Gastrocnemius medialis (tissue), 4 donors: Measurements from ENCODE around the gene CELF4. TPM values are rescaled to one million over a fixed set of nuclear protein-coding genes. Genes with fewer than 3 reads are reported as not detected.

Experiments
- ATAC-seq, 2 donors: fragments of 150-250 bp; one replicate each; pipeline ENCODE4 v1.9.1; 2016
- DNase-seq, 2 donors: peaks; one replicate each; pipeline ENCODE4 v3.0.0-alpha.2; 2019
- H3K27ac ChIP-seq, 4 donors: fragments of 200-600 bp; sonication (generic); 1 replicate in 1 of 4; 2 replicates in 3 of 4; pipeline ENCODE4 v1.5.1; 2016 to 2018; ENCODE audit warnings: mild to moderate bottlenecking in 2 of 4, moderate library complexity in 1 of 4
- H3K27me3 ChIP-seq, 3 donors: fragments of 200-600 bp; sonication (generic) in 2 of 3; 1 replicate in 1 of 3; 2 replicates in 2 of 3; pipeline versions ENCODE4 v1.5.1 to v1.6.0; 2016 to 2019; ENCODE audit warnings: mild to moderate bottlenecking in 1 of 3, moderate library complexity in 1 of 3
- H3K36me3 ChIP-seq, 2 donors: fragments of 200-600 bp; sonication (generic) in 1 of 2; one replicate each; pipeline ENCODE4 v1.5.1; 2017 to 2018
- H3K4me1 ChIP-seq, 2 donors: fragments of 200-600 bp; sonication (generic) in 1 of 2; one replicate each; pipeline ENCODE4 v1.5.1; 2016 to 2017; ENCODE audit warnings: mild to moderate bottlenecking in 2 of 2
- H3K4me3 ChIP-seq, 4 donors: fragments of 200-600 bp; sonication (generic) in 3 of 4; 1 replicate in 1 of 4; 2 replicates in 3 of 4; pipeline ENCODE4 v1.5.1; 2016 to 2019; ENCODE audit warnings: mild to moderate bottlenecking in 2 of 4
- H3K9me3 ChIP-seq, 3 donors: fragments of 200-600 bp; sonication (generic) in 2 of 3; 1 replicate in 1 of 3; 2 replicates in 2 of 3; pipeline ENCODE4 v1.5.1; 2016 to 2019
- CTCF ChIP-seq, 5 experiments: fragments of 450-650 bp in 3 of 5; fragments of 200-600 bp in 2 of 5; sonication (generic) in 2 of 5; IDR thresholded peaks in 4 of 5; conservative IDR thresholded peaks in 1 of 5; 1 replicate in 4 of 5; 2 replicates in 1 of 5; pipeline ENCODE4 v1.5.1; 2016 to 2019; ENCODE audit warnings: antibody characterized with exemption in 5 of 5, mild to moderate bottlenecking in 3 of 5, moderate library complexity in 3 of 5
- POLR2A ChIP-seq, 2 donors: fragments of 450-650 bp; IDR thresholded peaks; one replicate each; pipeline ENCODE4 v1.6.1; 2017; ENCODE audit warnings: antibody characterized with exemption in 2 of 2, mild to moderate bottlenecking in 2 of 2, moderate library complexity in 2 of 2
- in situ Hi-C, 4 donors: fragments of 200-750 bp; cut with MboI; loops; one replicate each; pipeline versions ENCODE4 v1.15.0 to v1.8.0; 2017; ENCODE audit warnings: low sequenced_read_pairs in 4 of 4
- intact Hi-C: fragments of 100-400 bp; cut with DNase I; formaldehyde crosslinking; loops from one replicate; pipeline ENCODE4 v1.15.1; 2023; ENCODE audit warnings: low total_unique reads
- total RNA-seq, 4 donors: library from RNA; depleted of rRNA; stranded (reverse); fragments of >200 nt; gene quantifications; one replicate each; pipeline versions ENCODE4 v1.1.0 to v1.2.3, GENCODE V29; 2016

CELF4 gene
- total RNA-seq, 4 donors from 2014 or later: not detected

- ATAC-seq: no peak
These were observed 249.7 kb downstream of the CELF4 start for GRCh38 chr18:37315935-37316334.

GRCh38 chr18:37314534-37314933 lies 251.1 kb downstream of the CELF4 start:
- Histone ChIP-seq H3K9me3 (no peaks in the 10 kb centered on the region), H3K27ac (no peak overlapping the region), H3K36me3 (no peaks in the 10 kb centered on the region), H3K4me3 (no peak overlapping the region), H3K4me1 (no peaks in the 10 kb centered on the region), H3K27me3 (no peaks in the 10 kb centered on the region)
- in situ Hi-C loops (no loop called here), intact Hi-C loops (no loop called here)
- DNase-seq: no peak
- no peak for ATAC-seq
- TF ChIP-seq CTCF (IDR thresholded peaks at IDR 0.05 in 4 of 5, conservative IDR thresholded peaks at IDR 0.05 in 1 of 5): no peak
- no peak for TF ChIP-seq POLR2A (IDR thresholded peaks at IDR 0.05)

More at GRCh38 chr18:37315935-37316334, 249.7 kb downstream of the CELF4 start:
- Histone ChIP-seq H3K27me3 (peaks cover 0 to 2% (median 0%) of the 10 kb centered on the region in 3 donors), H3K4me3 (no peak overlapping the region), H3K9me3 (no peaks in the 10 kb centered on the region), H3K4me1 (no peaks in the 10 kb centered on the region), H3K36me3 (no peaks in the 10 kb centered on the region), H3K27ac (no peak overlapping the region)
- TF ChIP-seq POLR2A (IDR thresholded peaks at IDR 0.05) (no peak), CTCF (IDR thresholded peaks at IDR 0.05 in 4 of 5, conservative IDR thresholded peaks at IDR 0.05 in 1 of 5) (no peak)
- in situ Hi-C loops (no loop called here), intact Hi-C loops (no loop called here)
- no peak for DNase-seq

- TF ChIP-seq POLR2A (IDR thresholded peaks at IDR 0.05) (no peak), CTCF (IDR thresholded peaks at IDR 0.05 in 4 of 5, conservative IDR thresholded peaks at IDR 0.05 in 1 of 5) (no peak)
- DNase-seq: no peak
These were observed 252.0 kb downstream of the CELF4 start for GRCh38 chr18:37313624-37314023.

GRCh38 chr18:37309861-37310260 lies 255.7 kb downstream of the CELF4 start:
- in situ Hi-C loops (no loop called here), intact Hi-C loops (no loop called here)
- ATAC-seq (no peak), DNase-seq (no peak)
- Histone ChIP-seq H3K27me3 (no peaks in the 10 kb centered on the region), H3K4me3 (no peak overlapping the region), H3K4me1 (no peaks in the 10 kb centered on the region), H3K9me3 (no peaks in the 10 kb centered on the region), H3K36me3 (no peaks in the 10 kb centered on the region), H3K27ac (no peak overlapping the region)
- no peak for TF ChIP-seq POLR2A (IDR thresholded peaks at IDR 0.05)
- TF ChIP-seq CTCF (IDR thresholded peaks at IDR 0.05 in 4 of 5, conservative IDR thresholded peaks at IDR 0.05 in 1 of 5): no peak

More at GRCh38 chr18:37313624-37314023, 252.0 kb downstream of the CELF4 start:
- no peak overlapping the region for H3K27ac ChIP-seq
- H3K9me3 ChIP-seq: no peaks in the 10 kb centered on the region
- H3K4me3 ChIP-seq: no peak overlapping the region
- no peaks in the 10 kb centered on the region for H3K4me1 ChIP-seq
- H3K36me3 ChIP-seq: no peaks in the 10 kb centered on the region
- in situ Hi-C loops: no loop called here
- H3K27me3 ChIP-seq: no peaks in the 10 kb centered on the region
- no peak for ATAC-seq
- intact Hi-C loops: no loop called here

GRCh38 chr18:37309059-37309458 lies 256.5 kb downstream of the CELF4 start:
- in situ Hi-C loops: no loop called here
- ATAC-seq (no peak), DNase-seq (no peak)
- TF ChIP-seq CTCF (IDR thresholded peaks at IDR 0.05 in 4 of 5, conservative IDR thresholded peaks at IDR 0.05 in 1 of 5) (no peak), POLR2A (IDR thresholded peaks at IDR 0.05) (no peak)
- no peaks in the 10 kb centered on the region for H3K27me3 ChIP-seq
- no peak overlapping the region for H3K4me3 ChIP-seq
- no peak overlapping the region for H3K27ac ChIP-seq
- no peaks in the 10 kb centered on the region for H3K4me1 ChIP-seq
- H3K36me3 ChIP-seq: no peaks in the 10 kb centered on the region
- no peaks in the 10 kb centered on the region for H3K9me3 ChIP-seq
- intact Hi-C loops: no loop called here
